Right lobe of liver (tissue), 6 donors: Measurements from ENCODE around the gene RHPN2. TPM values are rescaled to one million over a fixed set of nuclear protein-coding genes. Genes with fewer than 3 reads are reported as not detected.
"Not testable (repeated sequence)": the region's sequence is repeated elsewhere in the genome, so short reads cannot be mapped to it uniquely, and the experiment has no call there.

ENCODE experiments used
- ATAC-seq, 4 donors: fragments of 200-7000 bp; cut with Tn5 transposase; one replicate each; pipeline ENCODE4 v1.9.1; 2020; ENCODE audit warnings: mild to moderate bottlenecking in 4 of 4, moderate library complexity in 4 of 4
- DNase-seq, 3 donors: peaks; one replicate each; pipeline ENCODE4 v3.0.0-alpha.2; 2020
- H3K27ac ChIP-seq, 3 donors: fragments of 200-600 bp; one replicate each; pipeline ENCODE4 v1.8.0; 2022
- H3K27me3 ChIP-seq, 2 donors: fragments of 200-600 bp; one replicate each; pipeline ENCODE4 v1.8.0; 2022
- H3K36me3 ChIP-seq, 4 donors: fragments of 200-600 bp; sonication (generic) in 1 of 4; one replicate each; pipeline versions ENCODE4 v1.5.1 to v1.8.0; 2017 to 2022; ENCODE audit warnings: control low read depth in 1 of 4
- H3K4me1 ChIP-seq, 4 donors: fragments of 200-600 bp; sonication (generic) in 1 of 4; one replicate each; pipeline versions ENCODE4 v1.5.1 to v1.8.0; 2017 to 2022; ENCODE audit warnings: control low read depth in 1 of 4
- H3K4me3 ChIP-seq, 3 donors: fragments of 200-600 bp; one replicate each; pipeline ENCODE4 v1.8.0; 2022
- H3K9me3 ChIP-seq, 4 donors: fragments of 200-600 bp; sonication (generic) in 1 of 4; one replicate each; pipeline versions ENCODE4 v1.5.1 to v1.8.0; 2017 to 2022; ENCODE audit warnings: control low read depth in 1 of 4
- POLR2A ChIP-seq: fragments of 450-650 bp; IDR thresholded peaks from one replicate; pipeline ENCODE4 v1.6.1; 2017; ENCODE audit warnings: antibody characterized with exemption, mild to moderate bottlenecking
- WGBS: methylation state at CpG from one replicate; pipeline ENCODE4 v1.1.6; 2018; ENCODE audit warnings: low coverage, low lambda C conversion rate; ENCODE audit not compliant: insufficient coverage; ENCODE audit errors: missing lambda C conversion rate; 5-methylcytosine and 5-hydroxymethylcytosine counted together
- intact Hi-C, 2 donors: fragments of 100-400 bp; cut with DNase I; formaldehyde crosslinking; loops; one replicate each; pipeline versions ENCODE4 v1.11.2 to v1.14.1; 2022
- total RNA-seq, 6 experiments: library from RNA; depleted of rRNA in 2 of 6; stranded (reverse); fragments of >200 nt in 2 of 6; fragmentation: NEBNext Ultra II Directional in 3 of 6; extraction: Animal tissue kit (Norgen Biotek cat#: 25700) in 3 of 6; gene quantifications; one replicate each; pipeline versions ENCODE4 v1.1.0 to v1.2.4, GENCODE V29; 2016 to 2023
- TF ChIP-seq, protein P1 (sequence below), 4 donors: fragments of 200-600 bp in 3 of 4; fragments of 450-650 bp in 1 of 4; IDR thresholded peaks; one replicate each; pipeline versions ENCODE4 v1.5.1 to v1.8.0; 2016 to 2022; ENCODE audit warnings: antibody characterized with exemption in 4 of 4, mild to moderate bottlenecking in 2 of 4
- donor health status: DM: no; HTN: yes; CAD: no.
- donor health status: DM: no; HTN: no; CAD: no.
- donor health status: DM: no; HTN: no; CAD: no.
- donor health status: DM: no; HTN: yes; CAD: no.
- donor health status: DM: no; HTN: yes; CAD: no.

The RHPN2 gene
- total RNA-seq, 6 experiments from 2014 or later, result 8.7 to 18.1 (median 16.4) TPM

GRCh38 chr19:32966750-32967149 lies 97.9 kb downstream of the RHPN2 start:
- peaks cover 0 to 7% (median 2%) of the 10 kb centered on the region in 4 donors for H3K4me1 ChIP-seq
- DNase-seq, result no peak
- no peaks in the 10 kb centered on the region for H3K27me3 ChIP-seq
- H3K36me3 ChIP-seq, result peaks cover 0 to 5% (median 0%) of the 10 kb centered on the region in 4 donors
- no peaks in the 10 kb centered on the region for H3K9me3 ChIP-seq
- TF ChIP-seq, protein P1, sequence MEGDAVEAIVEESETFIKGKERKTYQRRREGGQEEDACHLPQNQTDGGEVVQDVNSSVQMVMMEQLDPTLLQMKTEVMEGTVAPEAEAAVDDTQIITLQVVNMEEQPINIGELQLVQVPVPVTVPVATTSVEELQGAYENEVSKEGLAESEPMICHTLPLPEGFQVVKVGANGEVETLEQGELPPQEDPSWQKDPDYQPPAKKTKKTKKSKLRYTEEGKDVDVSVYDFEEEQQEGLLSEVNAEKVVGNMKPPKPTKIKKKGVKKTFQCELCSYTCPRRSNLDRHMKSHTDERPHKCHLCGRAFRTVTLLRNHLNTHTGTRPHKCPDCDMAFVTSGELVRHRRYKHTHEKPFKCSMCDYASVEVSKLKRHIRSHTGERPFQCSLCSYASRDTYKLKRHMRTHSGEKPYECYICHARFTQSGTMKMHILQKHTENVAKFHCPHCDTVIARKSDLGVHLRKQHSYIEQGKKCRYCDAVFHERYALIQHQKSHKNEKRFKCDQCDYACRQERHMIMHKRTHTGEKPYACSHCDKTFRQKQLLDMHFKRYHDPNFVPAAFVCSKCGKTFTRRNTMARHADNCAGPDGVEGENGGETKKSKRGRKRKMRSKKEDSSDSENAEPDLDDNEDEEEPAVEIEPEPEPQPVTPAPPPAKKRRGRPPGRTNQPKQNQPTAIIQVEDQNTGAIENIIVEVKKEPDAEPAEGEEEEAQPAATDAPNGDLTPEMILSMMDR (IDR thresholded peaks at IDR 0.05), result no peak
- no peak for TF ChIP-seq POLR2A
- intact Hi-C loops, result no loop called here
- WGBS, result 93% methylated on average over 9 of the region's 9 CpGs
- H3K27ac ChIP-seq, result no peak overlapping the region
- no peak overlapping the region for H3K4me3 ChIP-seq
- ATAC-seq, result no peak

DNA sequence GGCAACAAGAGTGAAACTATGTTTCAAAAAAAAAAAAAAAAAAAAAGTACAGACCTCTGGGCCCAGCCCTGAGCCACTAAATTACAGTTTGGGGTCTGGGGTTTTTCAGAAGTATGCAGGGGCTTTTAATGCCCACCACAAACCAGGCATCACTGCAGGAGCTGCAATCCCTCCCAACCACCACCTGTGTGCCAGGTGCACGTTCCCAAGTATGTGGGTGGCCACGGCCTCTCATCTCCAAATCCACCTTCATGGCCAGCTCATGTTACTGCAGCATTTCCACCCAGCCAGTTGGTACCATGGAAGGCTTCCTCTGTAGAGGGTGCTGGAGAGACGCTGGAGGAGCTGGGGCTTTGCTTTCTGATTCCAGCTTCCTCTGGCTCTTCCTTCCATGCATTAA lies 119.4 kb downstream of the RHPN2 start:
- Histone ChIP-seq H3K27me3 (no peaks in the 10 kb centered on the region), H3K4me1 (no peaks in the 10 kb centered on the region), H3K36me3 (peaks cover 0 to 13% (median 2%) of the 10 kb centered on the region in 4 donors), H3K4me3 (no peak overlapping the region), H3K27ac (no peak overlapping the region), H3K9me3 (no peaks in the 10 kb centered on the region)
- intact Hi-C loops, result no loop called here
- DNase-seq (no peak), ATAC-seq (no peak)
- WGBS, result 100% methylated on average over 1 of the region's 3 CpGs
- no peak for TF ChIP-seq POLR2A
- TF ChIP-seq, protein P1 (IDR thresholded peaks at IDR 0.05), result no peak

GRCh38 chr19:32941273-32941672 lies 123.4 kb downstream of the RHPN2 start:
- not testable (repeated sequence) for H3K27ac ChIP-seq, H3K36me3 ChIP-seq, ATAC-seq

GRCh38 chr19:32936065-32936464 lies 128.6 kb downstream of the RHPN2 start:
- no peaks in the 10 kb centered on the region for H3K27me3 ChIP-seq
- intact Hi-C loops, result no loop called here
- ATAC-seq (peak in 1 of 4 donors; percentile 38), DNase-seq (no peak)
- no peaks in the 10 kb centered on the region for H3K36me3 ChIP-seq
- H3K9me3 ChIP-seq, result no peaks in the 10 kb centered on the region
- TF ChIP-seq, protein P1 (IDR thresholded peaks at IDR 0.05), result no peak
- TF ChIP-seq POLR2A, result no peak
- 60% methylated on average over 1 of the region's 8 CpGs for WGBS
- no peaks in the 10 kb centered on the region for H3K4me1 ChIP-seq
- H3K27ac ChIP-seq, result no peak overlapping the region
- no peak overlapping the region for H3K4me3 ChIP-seq

More at GRCh38 chr19:32941273-32941672, 123.4 kb downstream of the RHPN2 start:
- WGBS, result 86% methylated on average over 4 of the region's 5 CpGs
- H3K4me1 ChIP-seq, H3K27me3 ChIP-seq, H3K4me3 ChIP-seq, intact Hi-C loops, H3K9me3 ChIP-seq, DNase-seq: not testable (repeated sequence)

DNA sequence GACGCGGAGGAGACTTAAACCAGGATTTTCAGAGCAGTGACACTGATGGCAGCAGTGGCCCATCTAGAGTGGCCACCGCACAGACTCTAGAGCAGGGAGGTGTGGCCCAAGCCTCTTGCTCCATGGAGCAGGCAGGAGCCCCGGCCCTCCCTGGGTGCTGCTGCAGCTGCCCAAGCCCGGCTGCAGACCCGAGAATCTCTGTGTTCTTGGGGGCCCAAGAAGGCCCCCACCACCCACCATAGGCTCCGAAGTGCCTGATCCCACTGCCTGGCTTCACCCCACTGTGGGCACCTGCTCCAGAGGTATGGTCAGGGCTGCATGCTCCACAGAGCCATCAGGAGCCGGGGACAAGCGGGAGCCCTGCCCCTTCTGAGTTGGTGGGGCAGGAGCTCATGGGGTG lies 129.1 kb downstream of the RHPN2 start:
- WGBS, result no CpG with 5 or more reads among the region's 9 CpGs
- intact Hi-C loops, result no loop called here
- no peak for DNase-seq
- Histone ChIP-seq H3K9me3 (no peaks in the 10 kb centered on the region), H3K4me3 (no peak overlapping the region), H3K27me3 (no peaks in the 10 kb centered on the region), H3K27ac (no peak overlapping the region), H3K36me3 (no peaks in the 10 kb centered on the region), H3K4me1 (no peaks in the 10 kb centered on the region)
- TF ChIP-seq, protein P1 (IDR thresholded peaks at IDR 0.05), result no peak
- TF ChIP-seq POLR2A, result no peak
- peak in 1 of 4 donors; percentile 14 for ATAC-seq
